ENCODE data around the gene MYT1.
"Not testable (repeated sequence)": the region's sequence is repeated elsewhere in the genome, so short reads cannot be mapped to it uniquely, and the experiment has no call there.

The MYT1 gene

GRCh38 chr20:64164123-64164836 is at the start of gene MYT1:
TSS of gene MYT1 (plus strand) at chr20:64164452. CDS start at chr20:64198862, 34,410 bp downstream.
- Mint-ChIP-seq H3K27ac (no peak within 1 kb of the TSS), H3K27me3 (peaks cover 86% of the 10 kb centered on the region), H3K9me3 (no peaks in the 10 kb centered on the region), H3K36me3 (peaks cover under 1% of the 10 kb centered on the region), H3K4me3 (no peak within 1 kb of the TSS), H3K4me1 (peaks cover 7% of the 10 kb centered on the region)
- no peak for ATAC-seq

- Mint-ChIP-seq H3K27me3 (no peaks in the 10 kb centered on the region), H3K4me3 (no peak overlapping the region), H3K4me1 (peaks cover 28% of the 10 kb centered on the region), H3K9me3 (no peaks in the 10 kb centered on the region), H3K36me3 (no peaks in the 10 kb centered on the region), H3K27ac (no peak overlapping the region)
- ATAC-seq = no peak
These were observed 48.9 kb upstream of the MYT1 start for GRCh38 chr20:64115171-64115911.

GRCh38 chr20:64116016-64116415 is 48.2 kb upstream of the MYT1 start:
- Mint-ChIP-seq H3K36me3 (no peaks in the 10 kb centered on the region), H3K4me3 (no peak overlapping the region), H3K27ac (no peak overlapping the region), H3K9me3 (no peaks in the 10 kb centered on the region), H3K4me1 (peaks cover 30% of the 10 kb centered on the region), H3K27me3 (no peaks in the 10 kb centered on the region)
- ATAC-seq = no peak

- H3K4me3 Mint-ChIP-seq = no peak overlapping the region
- H3K9me3 Mint-ChIP-seq = no peaks in the 10 kb centered on the region
- no peak overlapping the region for H3K27ac Mint-ChIP-seq
- ATAC-seq = no peak
- peaks cover 7% of the 10 kb centered on the region for H3K27me3 Mint-ChIP-seq
- no peaks in the 10 kb centered on the region for H3K36me3 Mint-ChIP-seq
- H3K4me1 Mint-ChIP-seq = peaks cover 27% of the 10 kb centered on the region
These were observed 47.5 kb upstream of the MYT1 start for GRCh38 chr20:64116541-64117431.

GRCh38 chr20:64117432-64117777 is 46.8 kb upstream of the MYT1 start:
- not testable (repeated sequence) for H3K27me3 Mint-ChIP-seq, ATAC-seq, H3K4me3 Mint-ChIP-seq, H3K27ac Mint-ChIP-seq, H3K9me3 Mint-ChIP-seq, H3K36me3 Mint-ChIP-seq
- H3K4me1 Mint-ChIP-seq = peaks cover 21% of the 10 kb centered on the region

- Mint-ChIP-seq H3K9me3 (no peaks in the 10 kb centered on the region), H3K27me3 (peaks cover 9% of the 10 kb centered on the region), H3K4me1 (peaks cover 14% of the 10 kb centered on the region), H3K36me3 (no peaks in the 10 kb centered on the region), H3K4me3 (no peak overlapping the region), H3K27ac (no peak overlapping the region)
- no peak for ATAC-seq
These were observed 45.0 kb upstream of the MYT1 start for GRCh38 chr20:64119301-64119680.

- peak overlapping the region; percentile 75 for H3K4me3 Mint-ChIP-seq
- ATAC-seq = peak; percentile 13
- peaks cover 9% of the 10 kb centered on the region for H3K27me3 Mint-ChIP-seq
- H3K4me1 Mint-ChIP-seq = peaks cover 14% of the 10 kb centered on the region
- H3K27ac Mint-ChIP-seq = peak overlapping the region; percentile 87
- no peaks in the 10 kb centered on the region for H3K36me3 Mint-ChIP-seq
- no peaks in the 10 kb centered on the region for H3K9me3 Mint-ChIP-seq
These were observed 44.4 kb upstream of the MYT1 start for GRCh38 chr20:64119681-64120341.

- Mint-ChIP-seq H3K9me3 (no peaks in the 10 kb centered on the region), H3K36me3 (no peaks in the 10 kb centered on the region), H3K27me3 (peaks cover 9% of the 10 kb centered on the region), H3K4me1 (peaks cover 14% of the 10 kb centered on the region), H3K4me3 (no peak overlapping the region), H3K27ac (no peak overlapping the region)
- no peak for ATAC-seq
These were observed 42.7 kb upstream of the MYT1 start for GRCh38 chr20:64121586-64121985.

GRCh38 chr20:64122927-64123326 is 41.3 kb upstream of the MYT1 start:
- H3K27ac Mint-ChIP-seq, H3K36me3 Mint-ChIP-seq, H3K9me3 Mint-ChIP-seq, H3K4me3 Mint-ChIP-seq, ATAC-seq, H3K27me3 Mint-ChIP-seq: not testable (repeated sequence)
- H3K4me1 Mint-ChIP-seq = peaks cover 14% of the 10 kb centered on the region

GRCh38 chr20:64123517-64123916 is 40.7 kb upstream of the MYT1 start:
- not testable (repeated sequence) for H3K4me3 Mint-ChIP-seq, H3K9me3 Mint-ChIP-seq, ATAC-seq, H3K27ac Mint-ChIP-seq, H3K36me3 Mint-ChIP-seq
- Mint-ChIP-seq H3K27me3 (peaks cover 15% of the 10 kb centered on the region), H3K4me1 (peaks cover 14% of the 10 kb centered on the region)

- H3K4me1 Mint-ChIP-seq = no peaks in the 10 kb centered on the region
- no peaks in the 10 kb centered on the region for H3K9me3 Mint-ChIP-seq
- H3K36me3 Mint-ChIP-seq = peaks cover 5% of the 10 kb centered on the region
These were observed 35.0 kb upstream of the MYT1 start for GRCh38 chr20:64129146-64129782.

GRCh38 chr20:64130271-64130670 is 34.0 kb upstream of the MYT1 start:
- Mint-ChIP-seq H3K4me1 (no peaks in the 10 kb centered on the region), H3K27me3 (peaks cover 23% of the 10 kb centered on the region), H3K4me3 (no peak overlapping the region), H3K9me3 (no peaks in the 10 kb centered on the region), H3K27ac (no peak overlapping the region), H3K36me3 (peaks cover 5% of the 10 kb centered on the region)
- no peak for ATAC-seq

More at GRCh38 chr20:64129146-64129782, 35.0 kb upstream of the MYT1 start:
- H3K4me3 Mint-ChIP-seq = no peak overlapping the region
- H3K27me3 Mint-ChIP-seq = peaks cover 23% of the 10 kb centered on the region
- H3K27ac Mint-ChIP-seq = no peak overlapping the region
- no peak for ATAC-seq

- no peak overlapping the region for H3K27ac Mint-ChIP-seq
- H3K9me3 Mint-ChIP-seq = no peaks in the 10 kb centered on the region
- H3K4me1 Mint-ChIP-seq = no peaks in the 10 kb centered on the region
- no peak overlapping the region for H3K4me3 Mint-ChIP-seq
- H3K27me3 Mint-ChIP-seq = peaks cover 28% of the 10 kb centered on the region
- peaks cover 5% of the 10 kb centered on the region for H3K36me3 Mint-ChIP-seq
- no peak for ATAC-seq
These were observed 33.4 kb upstream of the MYT1 start for GRCh38 chr20:64130876-64131275.

GRCh38 chr20:64131406-64131805 is 32.8 kb upstream of the MYT1 start:
- peak; percentile 60 for ATAC-seq
- Mint-ChIP-seq H3K4me1 (no peaks in the 10 kb centered on the region), H3K27ac (no peak overlapping the region), H3K4me3 (no peak overlapping the region), H3K27me3 (peaks cover 33% of the 10 kb centered on the region), H3K9me3 (no peaks in the 10 kb centered on the region), H3K36me3 (peaks cover 5% of the 10 kb centered on the region)

Data from stimulated activated memory B cell treated with anti-CD40 and anti-IgM and Interleukin-4, amounts not matched to agents 10 μg/mL and 1 μg/mL and 100 μg/mL, for 72 hours (primary cell).